ENCODE results near the gene TMEM179. TPM values are rescaled to one million over a fixed set of nuclear protein-coding genes. Genes with fewer than 3 reads are reported as not detected.

TMEM179 gene
- total RNA-seq, 4 donors from 2014 or later: 0.46 to 1.9 (median 0.72) TPM

GRCh38 chr14:104579507-104579906, 25.1 kb downstream of the TMEM179 start, which contains the start of gene C14orf180:
TSS of gene C14orf180 (plus strand) at chr14:104579764. CDS start at chr14:104586431, 6,667 bp downstream.
- peaks cover 0 to 43% (median 0%) of the 10 kb centered on the region in 3 donors for H3K4me1 ChIP-seq
- no CpG with 5 or more reads among the region's 17 CpGs for WGBS, 2 donors (ENCODE audit: low coverage in 1 of 2)
- H3K4me3 ChIP-seq: no peak within 1 kb of the TSS
- H3K36me3 ChIP-seq: no peaks in the 10 kb centered on the region
- H3K27ac ChIP-seq: no peak within 1 kb of the TSS
- no peaks in the 10 kb centered on the region for H3K9me3 ChIP-seq
- peaks cover 58% of the 10 kb centered on the region for H3K27me3 ChIP-seq
- ATAC-seq: no peak
- no peak for TF ChIP-seq CTCF (IDR thresholded peaks at IDR 0.05)
- TF ChIP-seq EP300 (IDR thresholded peaks at IDR 0.05): no peak
- TF ChIP-seq POLR2AphosphoS5 (IDR thresholded peaks at IDR 0.05): no peak
- no peak for TF ChIP-seq POLR2A (IDR thresholded peaks at IDR 0.05)

- H3K9me3 ChIP-seq: no peaks in the 10 kb centered on the region
- no peak for ATAC-seq
- no peak overlapping the region for H3K27ac ChIP-seq
- H3K4me3 ChIP-seq: no peak overlapping the region
- H3K4me1 ChIP-seq: peaks cover 0 to 43% (median 0%) of the 10 kb centered on the region in 3 donors
- peaks cover 65% of the 10 kb centered on the region for H3K27me3 ChIP-seq
- TF ChIP-seq EP300 (IDR thresholded peaks at IDR 0.05) (no peak), CTCF (IDR thresholded peaks at IDR 0.05) (no peak), POLR2A (IDR thresholded peaks at IDR 0.05) (no peak), POLR2AphosphoS5 (IDR thresholded peaks at IDR 0.05) (no peak)
- WGBS, 2 donors (ENCODE audit: low coverage in 1 of 2): 70% methylated on average over 7 of the region's 11 CpGs; no CpG with 5 or more reads in 1 of the 2 donors
- H3K36me3 ChIP-seq: no peaks in the 10 kb centered on the region
Observed at GRCh38 chr14:104578321-104578720, 26.3 kb downstream of the TMEM179 start.

- no peaks in the 10 kb centered on the region for H3K36me3 ChIP-seq
- H3K9me3 ChIP-seq: no peaks in the 10 kb centered on the region
- no CpG with 5 or more reads among the region's 19 CpGs for WGBS, 2 donors (ENCODE audit: low coverage in 1 of 2)
- H3K27me3 ChIP-seq: peaks cover 67% of the 10 kb centered on the region
- TF ChIP-seq EP300 (IDR thresholded peaks at IDR 0.05) (no peak), POLR2AphosphoS5 (IDR thresholded peaks at IDR 0.05) (no peak), CTCF (IDR thresholded peaks at IDR 0.05) (no peak), POLR2A (IDR thresholded peaks at IDR 0.05) (no peak)
- H3K4me3 ChIP-seq: no peak overlapping the region
- H3K27ac ChIP-seq: no peak overlapping the region
- H3K4me1 ChIP-seq: peaks cover 0 to 39% (median 0%) of the 10 kb centered on the region in 3 donors
- no peak for ATAC-seq
Observed at GRCh38 chr14:104577847-104578301, 26.7 kb downstream of the TMEM179 start.

- Histone ChIP-seq H3K9me3 (no peaks in the 10 kb centered on the region), H3K36me3 (no peaks in the 10 kb centered on the region), H3K27ac (no peak overlapping the region), H3K4me1 (peaks cover 0 to 34% (median 0%) of the 10 kb centered on the region in 3 donors), H3K27me3 (peaks cover 72% of the 10 kb centered on the region), H3K4me3 (no peak overlapping the region)
- WGBS, 2 donors (ENCODE audit: low coverage in 1 of 2): no CpG with 5 or more reads among the region's 12 CpGs
- ATAC-seq: no peak
- no peak for TF ChIP-seq POLR2A (IDR thresholded peaks at IDR 0.05)
- TF ChIP-seq CTCF (IDR thresholded peaks at IDR 0.05): no peak
- TF ChIP-seq EP300 (IDR thresholded peaks at IDR 0.05): no peak
- TF ChIP-seq POLR2AphosphoS5 (IDR thresholded peaks at IDR 0.05): no peak
Observed at GRCh38 chr14:104577426-104577825, 27.1 kb downstream of the TMEM179 start.

GRCh38 chr14:104576970-104577332, 27.6 kb downstream of the TMEM179 start:
- TF ChIP-seq POLR2A (IDR thresholded peaks at IDR 0.05) (no peak), CTCF (IDR thresholded peaks at IDR 0.05) (no peak), POLR2AphosphoS5 (IDR thresholded peaks at IDR 0.05) (no peak), EP300 (IDR thresholded peaks at IDR 0.05) (no peak)
- Histone ChIP-seq H3K27me3 (peaks cover 77% of the 10 kb centered on the region), H3K27ac (no peak overlapping the region), H3K36me3 (no peaks in the 10 kb centered on the region), H3K4me3 (no peak overlapping the region), H3K4me1 (peaks cover 0 to 29% (median 0%) of the 10 kb centered on the region in 3 donors), H3K9me3 (no peaks in the 10 kb centered on the region)
- no peak for ATAC-seq
- no CpG with 5 or more reads among the region's 9 CpGs for WGBS, 2 donors (ENCODE audit: low coverage in 1 of 2)
